PC-3 (cell line): ENCODE data around the gene SEC62. TPM values are rescaled to one million over a fixed set of nuclear protein-coding genes. Genes with fewer than 3 reads are reported as not detected.

Experiments
- ATAC-seq: fragments of 200-7000 bp; cut with Tn5 transposase; 2 replicates; pipeline ENCODE4 v1.9.1; 2020; ENCODE audit warnings: mild to moderate bottlenecking, moderate library complexity
- Bru-seq: library from RNA; stranded (reverse); fragments of 400-500 nt; gene quantifications from one replicate; lab custom pipeline; 2021; lab: Mats Ljungman, UMichigan
- BruChase-seq, 2 experiments: library from RNA; stranded (reverse); fragments of 400-500 nt; gene quantifications; one replicate each; lab custom pipeline; 2021; lab: Mats Ljungman, UMichigan
- BruUV-seq: library from RNA; stranded (reverse); fragments of 400-500 nt; replicated peaks from 2 replicates; lab custom pipeline; 2021; lab: Mats Ljungman, UMichigan
- CTCF ChIA-PET: fragments of 300-600 bp; sonication (Branson Sonifier 250); formaldehyde crosslinking; loops from one replicate; lab custom pipeline; 2022; ENCODE audit warnings: antibody characterized with exemption; lab: Charles Lee
- POLR2A ChIA-PET: fragments of 300-600 bp; sonication (Branson Sonifier 250); formaldehyde crosslinking; loops from one replicate; lab custom pipeline; 2022; ENCODE audit warnings: antibody characterized with exemption; ENCODE audit not compliant: unreplicated experiment; lab: Charles Lee
- DNase-seq: peaks from one replicate; pipeline ENCODE4 v3.0.0-alpha.2; 2015
- H2AFZ ChIP-seq: fragments of 300-600 bp; sonication (generic); 2 replicates; pipeline ENCODE4 v1.6.0; 2016; ENCODE audit warnings: antibody characterized with exemption, low read length
- H3F3A ChIP-seq: fragments of 300-600 bp; sonication (generic); one replicate; pipeline ENCODE4 v1.6.0; 2017; ENCODE audit warnings: antibody characterized with exemption, low read length, control low read depth, mild to moderate bottlenecking; ENCODE audit not compliant: unreplicated experiment
- H3K27ac ChIP-seq: fragments of 300-600 bp; sonication (generic); 2 replicates; pipeline ENCODE4 v1.5.1; 2016; ENCODE audit warnings: mild to moderate bottlenecking, low read length
- H3K27me3 ChIP-seq: fragments of 300-600 bp; sonication (generic); 2 replicates; pipeline ENCODE4 v1.6.1; 2016; ENCODE audit warnings: low read length, mixed read lengths
- H3K36me3 ChIP-seq: fragments of 300-600 bp; sonication (generic); 2 replicates; pipeline ENCODE4 v1.6.1; 2016; ENCODE audit warnings: low read depth, mixed run types, low read length, mixed read lengths
- H3K4me1 ChIP-seq: fragments of 300-600 bp; sonication (generic); 2 replicates; pipeline ENCODE4 v1.5.1; 2016; ENCODE audit warnings: low read length; ENCODE audit not compliant: insufficient read depth
- H3K4me2 ChIP-seq: fragments of 300-600 bp; sonication (generic); 2 replicates; pipeline ENCODE4 v1.6.0; 2016; ENCODE audit warnings: low read length
- H3K4me3 ChIP-seq: fragments of 300-600 bp; sonication (generic); 2 replicates; pipeline ENCODE4 v1.5.1; 2016; ENCODE audit warnings: mild to moderate bottlenecking, low read length, mixed read lengths
- H3K79me2 ChIP-seq: fragments of 300-600 bp; sonication (generic); 2 replicates; pipeline ENCODE4 v1.6.1; 2017; ENCODE audit warnings: low read length, mixed read lengths
- H3K9ac ChIP-seq: fragments of 300-600 bp; sonication (generic); 2 replicates; pipeline ENCODE4 v1.6.0; 2016; ENCODE audit warnings: mild to moderate bottlenecking, low read length
- H3K9me2 ChIP-seq: fragments of 300-600 bp; sonication (generic); replicated peaks from 2 replicates; pipeline ENCODE4 v1.6.1; 2016; ENCODE audit warnings: mixed run types, low read length, mixed read lengths
- H3K9me3 ChIP-seq: fragments of 300-600 bp; sonication (generic); 2 replicates; pipeline ENCODE4 v1.6.1; 2016; ENCODE audit warnings: low read length, mixed read lengths
- H4K20me1 ChIP-seq: fragments of 300-600 bp; sonication (generic); 2 replicates; pipeline ENCODE4 v1.6.1; 2016; ENCODE audit warnings: low read length, mixed read lengths
- CTCF ChIP-seq: fragments of 300-600 bp; sonication (generic); conservative IDR thresholded peaks from 2 replicates; pipeline ENCODE4 v1.5.1; 2017; ENCODE audit warnings: antibody characterized with exemption, low read depth, mild to moderate bottlenecking, low read length
- EZH2 ChIP-seq: fragments of 300-600 bp; sonication (generic); IDR thresholded peaks from one replicate; pipeline ENCODE4 v1.6.1; 2017; ENCODE audit warnings: antibody characterized with exemption, mild to moderate bottlenecking, low read length; ENCODE audit not compliant: unreplicated experiment
- EZH2phosphoT487 ChIP-seq: fragments of 300-600 bp; sonication (generic); IDR thresholded peaks from 2 replicates; pipeline ENCODE4 v1.6.1; 2018; ENCODE audit warnings: mild to moderate bottlenecking, antibody characterized with exemption, low read length, borderline replicate concordance
- intact Hi-C: fragments of 100-400 bp; cut with micrococcal nuclease; formaldehyde crosslinking; loops from 2 replicates; pipeline ENCODE4 v1.9.0; 2023
- long read RNA-seq: library from polyadenylated mRNA; unstranded; transcript quantifications from one replicate; pipeline ENCODE4 v2.0.0, GENCODE V29; 2021; ENCODE audit not compliant: unreplicated experiment
- total RNA-seq: library from RNA; depleted of rRNA; stranded (reverse); fragments of >200 nt; gene quantifications from 2 replicates; pipeline ENCODE4 v1.2.3, GENCODE V29; 2014; rRNA removed

The SEC62 gene
- total RNA-seq (29.0 and 31.8 TPM in 2 replicates), Bru-seq, nascent RNA (percentile 94 among the genes with signal in this experiment), BruChase-seq, experiment 1, labeled RNA remaining after a 6-hour chase (percentile 94 among the genes with signal in this experiment), BruChase-seq, experiment 2, labeled RNA remaining after a 2-hour chase (percentile 94 among the genes with signal in this experiment)
- long read RNA-seq, full-length matches to known transcripts: 171 of 403 reads
- long read RNA-seq, partial matches to known transcripts: 213 of 403 reads
- long read RNA-seq, other reads (novel, unspliced or antisense): 19 of 403 reads

GRCh38 chr3:169966428-169966950 is at the start of gene SEC62:
SEC62 (plus strand) TSS chr3:169966807; CDS start chr3:169966823, 16 bp downstream.
- CTCF ChIA-PET: interaction anchor here (0.5 kb wide), 1 partner anchor 72 kb away, joined by 3 read pairs; no protein-coding TSS in a partner anchor
- H3K9ac ChIP-seq: peak within 1 kb of the TSS; percentile 86
- POLR2A ChIA-PET: interaction anchor here (0.6 to 0.9 kb wide), 3 partner anchors 20 to 104 kb away, joined by 3 to 7 read pairs (median 7); no protein-coding TSS in a partner anchor
- peak; percentile 92 for DNase-seq
- H3K4me2 ChIP-seq: peak within 1 kb of the TSS; percentile 94
- H3K36me3 ChIP-seq: peaks cover 5% of the 10 kb centered on the region; the same call in 1 of the 2 replicates
- ATAC-seq: peak; percentile 89
- peak within 1 kb of the TSS; percentile 75 for H3K4me3 ChIP-seq
- H4K20me1 ChIP-seq: peaks cover 28% of the 10 kb centered on the region
- BruUV-seq: no TSS peak
- peak within 1 kb of the TSS; percentile 15 for H3K27ac ChIP-seq
- H3K9me3 ChIP-seq: no peaks in the 10 kb centered on the region
- TF ChIP-seq EZH2phosphoT487 (no peak), CTCF (peak; percentile 53)
- H3K9me2 ChIP-seq: no peaks in the 10 kb centered on the region
- intact Hi-C loops: loop anchor here (1.0 to 2.0 kb wide), 3 partner anchors 22 to 202 kb away; partner anchors contain the start of gene TERC
- H3K4me1 ChIP-seq: peaks cover 15% of the 10 kb centered on the region
- H3K79me2 ChIP-seq: peaks cover 54% of the 10 kb centered on the region
- no peaks in the 10 kb centered on the region for H3K27me3 ChIP-seq
- H2AFZ ChIP-seq: peak within 1 kb of the TSS; percentile 99
- no peaks in the 10 kb centered on the region for H3F3A ChIP-seq

GRCh38 chr3:169923189-169923588 is 43.4 kb upstream of the SEC62 start:
- ATAC-seq: no peak
- no peak overlapping the region for H3K27ac ChIP-seq
- TF ChIP-seq CTCF (no peak), EZH2 (no peak), EZH2phosphoT487 (no peak)

GRCh38 chr3:169923831-169924230 is 42.8 kb upstream of the SEC62 start:
- H3K36me3 ChIP-seq: no peaks in the 10 kb centered on the region
- H3K4me3 ChIP-seq: no peak overlapping the region
- no peak for TF ChIP-seq EZH2phosphoT487
- TF ChIP-seq EZH2: no peak
- no peak for TF ChIP-seq CTCF
- no peak overlapping the region for H3K27ac ChIP-seq
- POLR2A ChIA-PET: no interaction called here
- no peaks in the 10 kb centered on the region for H3F3A ChIP-seq
- no peaks in the 10 kb centered on the region for H3K27me3 ChIP-seq
- BruUV-seq: no TSS peak
- no peaks in the 10 kb centered on the region for H3K9me2 ChIP-seq
- H3K9me3 ChIP-seq: no peaks in the 10 kb centered on the region
- H3K4me1 ChIP-seq: no peaks in the 10 kb centered on the region
- H3K9ac ChIP-seq: no peak overlapping the region
- CTCF ChIA-PET: no interaction called here
- H4K20me1 ChIP-seq: no peaks in the 10 kb centered on the region
- DNase-seq: no peak
- H3K4me2 ChIP-seq: no peak overlapping the region
- intact Hi-C loops: no loop called here
- ATAC-seq: no peak
- H2AFZ ChIP-seq: no peak overlapping the region
- no peaks in the 10 kb centered on the region for H3K79me2 ChIP-seq

More at GRCh38 chr3:169923189-169923588, 43.4 kb upstream of the SEC62 start:
- CTCF ChIA-PET: no interaction called here
- Histone ChIP-seq H3K36me3 (no peaks in the 10 kb centered on the region), H3K4me1 (no peaks in the 10 kb centered on the region), H3K79me2 (no peaks in the 10 kb centered on the region), H3F3A (no peaks in the 10 kb centered on the region), H2AFZ (no peak overlapping the region), H3K9me2 (no peaks in the 10 kb centered on the region), H3K9ac (no peak overlapping the region), H4K20me1 (no peaks in the 10 kb centered on the region), H3K27me3 (no peaks in the 10 kb centered on the region), H3K9me3 (no peaks in the 10 kb centered on the region), H3K4me2 (no peak overlapping the region), H3K4me3 (no peak overlapping the region)
- no peak for DNase-seq
- intact Hi-C loops: no loop called here
- BruUV-seq: no TSS peak
- POLR2A ChIA-PET: no interaction called here
